Left lung (tissue), 10 donors: Measurements from ENCODE around the gene MATN1. TPM values are rescaled to one million over a fixed set of nuclear protein-coding genes. Genes with fewer than 3 reads are reported as not detected.
A peak's percentile ranks its signal among the peaks of the same experiment; 100 is the strongest.

ENCODE experiments used
- ATAC-seq: fragments of 200-7000 bp; cut with Tn5 transposase; one replicate; pipeline ENCODE4 v1.9.1; 2020; ENCODE audit warnings: moderate library complexity
- DNase-seq, 4 donors: peaks; one replicate each; pipeline ENCODE4 v3.0.0-alpha.2; 2013 to 2020
- H3K27ac ChIP-seq, 2 donors: fragments of 200-600 bp; sonication (generic) in 1 of 2; one replicate each; pipeline versions ENCODE4 v1.5.0 to v1.8.0; 2020 to 2021
- H3K27me3 ChIP-seq, 2 donors: fragments of 200-600 bp; sonication (generic) in 1 of 2; one replicate each; pipeline versions ENCODE4 v1.5.0 to v1.8.0; 2020 to 2021
- H3K36me3 ChIP-seq, 2 donors: fragments of 200-600 bp; sonication (generic) in 1 of 2; one replicate each; pipeline versions ENCODE4 v1.5.0 to v1.8.0; 2020 to 2021
- H3K4me1 ChIP-seq, 2 donors: fragments of 200-600 bp; one replicate each; pipeline ENCODE4 v1.8.0; 2021
- H3K4me3 ChIP-seq, 2 donors: fragments of 200-600 bp; sonication (generic) in 1 of 2; one replicate each; pipeline versions ENCODE4 v1.5.0 to v1.8.0; 2020 to 2021; ENCODE audit warnings: mild to moderate bottlenecking in 1 of 2
- H3K9me3 ChIP-seq, 2 donors: fragments of 200-600 bp; sonication (generic) in 1 of 2; one replicate each; pipeline versions ENCODE4 v1.5.0 to v1.8.0; 2020 to 2021
- intact Hi-C, 2 donors: fragments of 100-400 bp; cut with DNase I; formaldehyde crosslinking; loops; one replicate each; pipeline versions ENCODE4 v1.11.2 to v1.14.2; 2022
- polyA plus RNA-seq, 6 donors: library from polyadenylated mRNA; unstranded; fragments of 120-200 nt; gene quantifications; one replicate each; pipeline ENCODE4 v1.2.1, GENCODE V29; 2013; ENCODE audit not compliant: insufficient read length in 6 of 6
- total RNA-seq, 2 donors: library from RNA; stranded (reverse); fragmentation: NEBNext Ultra II Directional; extraction: Animal tissue kit (Norgen Biotek cat#: 25700); gene quantifications; one replicate each; pipeline ENCODE4 v1.2.1, GENCODE V29; 2021
- TF ChIP-seq, protein P1 (sequence below), 2 donors: fragments of 200-600 bp; sonication (generic) in 1 of 2; IDR thresholded peaks; one replicate each; pipeline versions ENCODE4 v1.5.0 to v1.8.0; 2021; ENCODE audit warnings: antibody characterized with exemption in 2 of 2
- donor health status: DM: no; HTN: yes; CAD: no.
- donor health status: DM: no; HTN: no; CAD: no.

The MATN1 gene
- total and polyA plus RNA-seq, 8 donors: 0.08 to 1.1 (median 0.43) TPM; not detected in 1

DNA sequence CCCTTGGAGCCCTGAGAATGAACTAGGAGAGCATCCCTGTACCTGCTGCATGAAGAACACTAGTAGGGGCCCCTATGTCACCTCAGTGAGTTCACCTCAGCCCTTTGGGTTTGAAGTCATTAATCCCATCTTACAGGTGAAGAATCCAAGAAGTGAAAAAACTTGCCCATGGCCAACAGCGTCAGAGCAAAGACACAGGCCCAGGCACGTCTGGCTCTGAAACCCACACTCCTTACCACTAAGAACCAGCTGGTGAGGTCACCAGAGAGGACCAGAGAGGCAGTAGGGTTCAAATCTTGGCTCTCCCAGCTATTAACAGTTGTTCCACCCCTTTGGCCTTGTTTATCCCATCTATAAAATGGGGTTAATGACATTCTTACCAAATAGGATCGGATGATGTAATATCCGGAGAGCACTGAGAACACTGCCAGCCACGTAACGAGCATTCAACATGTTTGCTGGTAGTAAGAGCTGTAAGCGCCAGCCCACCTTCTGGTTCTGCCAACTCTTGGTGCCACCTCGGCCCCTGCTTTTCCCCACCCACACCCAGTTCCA is 8.8 kb downstream of the MATN1 start:
- H3K27ac ChIP-seq: no peak overlapping the region
- ATAC-seq (no peak), DNase-seq (no peak)
- intact Hi-C loops: no loop called here
- H3K4me1 ChIP-seq: peaks cover 0 to 14% of the 10 kb centered on the region in 2 donors
- peaks cover 0 to 19% of the 10 kb centered on the region in 2 donors for H3K27me3 ChIP-seq
- no peaks in the 10 kb centered on the region for H3K36me3 ChIP-seq
- no peak overlapping the region for H3K4me3 ChIP-seq
- H3K9me3 ChIP-seq: peaks cover 0 to 10% of the 10 kb centered on the region in 2 donors
- TF ChIP-seq, protein P1, sequence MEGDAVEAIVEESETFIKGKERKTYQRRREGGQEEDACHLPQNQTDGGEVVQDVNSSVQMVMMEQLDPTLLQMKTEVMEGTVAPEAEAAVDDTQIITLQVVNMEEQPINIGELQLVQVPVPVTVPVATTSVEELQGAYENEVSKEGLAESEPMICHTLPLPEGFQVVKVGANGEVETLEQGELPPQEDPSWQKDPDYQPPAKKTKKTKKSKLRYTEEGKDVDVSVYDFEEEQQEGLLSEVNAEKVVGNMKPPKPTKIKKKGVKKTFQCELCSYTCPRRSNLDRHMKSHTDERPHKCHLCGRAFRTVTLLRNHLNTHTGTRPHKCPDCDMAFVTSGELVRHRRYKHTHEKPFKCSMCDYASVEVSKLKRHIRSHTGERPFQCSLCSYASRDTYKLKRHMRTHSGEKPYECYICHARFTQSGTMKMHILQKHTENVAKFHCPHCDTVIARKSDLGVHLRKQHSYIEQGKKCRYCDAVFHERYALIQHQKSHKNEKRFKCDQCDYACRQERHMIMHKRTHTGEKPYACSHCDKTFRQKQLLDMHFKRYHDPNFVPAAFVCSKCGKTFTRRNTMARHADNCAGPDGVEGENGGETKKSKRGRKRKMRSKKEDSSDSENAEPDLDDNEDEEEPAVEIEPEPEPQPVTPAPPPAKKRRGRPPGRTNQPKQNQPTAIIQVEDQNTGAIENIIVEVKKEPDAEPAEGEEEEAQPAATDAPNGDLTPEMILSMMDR (IDR thresholded peaks at IDR 0.05): no peak

DNA sequence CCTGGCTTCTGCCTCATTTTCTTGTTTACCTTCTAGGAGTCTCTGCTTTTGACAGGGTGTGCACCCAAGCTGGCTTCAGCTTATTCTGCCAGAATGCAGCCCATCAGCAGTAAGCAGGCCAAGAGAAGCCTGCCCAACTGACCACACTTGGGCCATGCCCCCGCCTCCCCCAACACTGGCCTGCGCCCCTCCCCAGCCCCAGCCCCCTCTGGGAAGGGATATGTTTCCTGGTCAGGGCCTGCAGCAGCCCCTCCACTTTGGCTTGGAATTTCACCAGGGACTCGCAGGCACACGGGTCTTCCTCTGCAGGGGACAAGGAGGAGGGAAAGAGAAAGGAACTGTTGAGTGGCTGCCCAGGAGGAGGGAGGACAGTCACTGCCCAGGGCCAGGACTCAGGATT is 9.4 kb downstream of the MATN1 start:
- intact Hi-C loops: no loop called here
- no peaks in the 10 kb centered on the region for H3K36me3 ChIP-seq
- TF ChIP-seq, protein P1 (IDR thresholded peaks at IDR 0.05): no peak
- H3K4me3 ChIP-seq: no peak overlapping the region
- H3K27ac ChIP-seq: no peak overlapping the region
- no peak for ATAC-seq
- no peak for DNase-seq
- peaks cover 0 to 8% of the 10 kb centered on the region in 2 donors for H3K4me1 ChIP-seq
- H3K27me3 ChIP-seq: peaks cover 0 to 23% of the 10 kb centered on the region in 2 donors
- peaks cover 0 to 10% of the 10 kb centered on the region in 2 donors for H3K9me3 ChIP-seq

GRCh38 chr1:30713311-30713710 is 10.1 kb downstream of the MATN1 start:
- intact Hi-C loops: no loop called here
- H3K4me3 ChIP-seq: no peak overlapping the region
- TF ChIP-seq, protein P1 (IDR thresholded peaks at IDR 0.05): no peak
- DNase-seq: peak in 2 of 4 donors; percentile 32 to 54
- no peaks in the 10 kb centered on the region for H3K36me3 ChIP-seq
- ATAC-seq: no peak
- H3K27me3 ChIP-seq: peaks cover 0 to 30% of the 10 kb centered on the region in 2 donors
- no peak overlapping the region for H3K27ac ChIP-seq
- peaks cover 0 to 10% of the 10 kb centered on the region in 2 donors for H3K9me3 ChIP-seq
- H3K4me1 ChIP-seq: peaks cover 0 to 6% of the 10 kb centered on the region in 2 donors

- Histone ChIP-seq H3K36me3 (no peaks in the 10 kb centered on the region), H3K4me1 (peaks cover 0 to 3% of the 10 kb centered on the region in 2 donors)
- intact Hi-C loops: no loop called here
Measured at GRCh38 chr1:30712583-30712982, 10.8 kb downstream of the MATN1 start.

GRCh38 chr1:30710407-30710806 is 13.0 kb downstream of the MATN1 start:
- TF ChIP-seq, protein P1 (IDR thresholded peaks at IDR 0.05): no peak

More at GRCh38 chr1:30712583-30712982, 10.8 kb downstream of the MATN1 start:
- Histone ChIP-seq H3K4me3 (no peak overlapping the region), H3K27ac (no peak overlapping the region), H3K27me3 (peaks cover 0 to 38% of the 10 kb centered on the region in 2 donors), H3K9me3 (peaks cover 0 to 10% of the 10 kb centered on the region in 2 donors)
- DNase-seq (no peak), ATAC-seq (no peak)
- TF ChIP-seq, protein P1 (IDR thresholded peaks at IDR 0.05): no peak

More at GRCh38 chr1:30710407-30710806, 13.0 kb downstream of the MATN1 start:
- Histone ChIP-seq H3K36me3 (no peaks in the 10 kb centered on the region), H3K27ac (no peak overlapping the region), H3K27me3 (peaks cover 0 to 54% of the 10 kb centered on the region in 2 donors), H3K4me1 (no peaks in the 10 kb centered on the region), H3K4me3 (no peak overlapping the region), H3K9me3 (peaks cover 0 to 3% of the 10 kb centered on the region in 2 donors)
- ATAC-seq (no peak), DNase-seq (no peak)
- intact Hi-C loops: no loop called here
